OCI-LY1 (cell line): ENCODE measurements around the gene RBMS1.
A peak's percentile ranks its signal among the peaks of the same experiment; 100 is the strongest.

Experiments
- H2AFZ ChIP-seq: fragments of 200-600 bp; sonication (generic), shearing (Covaris generic); 2 replicates; pipeline ENCODE4 v1.6.0; 2014; ENCODE audit warnings: antibody characterized with exemption, mild to moderate bottlenecking, low read length
- H3F3A ChIP-seq: fragments of 200-600 bp; sonication (generic), shearing (Covaris generic); 2 replicates; pipeline ENCODE4 v1.6.0; 2014; ENCODE audit warnings: mild to moderate bottlenecking, antibody characterized with exemption, low read length, moderate library complexity; ENCODE audit not compliant: insufficient read depth
- H3K27ac ChIP-seq: fragments of 200-600 bp; sonication (generic); 2 replicates; pipeline ENCODE4 v1.5.1; 2014; ENCODE audit warnings: low read length, mixed run types, mild to moderate bottlenecking, low read depth; ENCODE audit not compliant: poor library complexity, severe bottlenecking
- H3K27me3 ChIP-seq: fragments of 200-600 bp; sonication (generic); 2 replicates; pipeline ENCODE4 v1.6.0; 2014; ENCODE audit warnings: antibody characterized with exemption, mild to moderate bottlenecking, low read length, moderate library complexity; ENCODE audit not compliant: insufficient read depth
- H3K36me3 ChIP-seq: fragments of 200-600 bp; sonication (generic); 2 replicates; pipeline ENCODE4 v1.6.1; 2014; ENCODE audit warnings: mild to moderate bottlenecking, antibody characterized with exemption, low read length, moderate library complexity, mixed read lengths; ENCODE audit not compliant: insufficient read depth
- H3K4me1 ChIP-seq: fragments of 200-600 bp; sonication (generic); 2 replicates; pipeline ENCODE4 v1.5.1; 2014; ENCODE audit warnings: mild to moderate bottlenecking, low read length, moderate library complexity; ENCODE audit not compliant: insufficient read depth, severe bottlenecking
- H3K4me2 ChIP-seq: fragments of 200-600 bp; sonication (generic), shearing (Covaris generic); 2 replicates; pipeline ENCODE4 v1.6.1; 2014; ENCODE audit warnings: low read length
- H3K4me3 ChIP-seq: fragments of 200-600 bp; sonication (generic); 2 replicates; pipeline ENCODE4 v1.5.1; 2014; ENCODE audit warnings: low read length, low read depth, mild to moderate bottlenecking, mixed read lengths; ENCODE audit not compliant: poor library complexity, severe bottlenecking
- H3K79me2 ChIP-seq: fragments of 200-600 bp; shearing (Covaris generic); 2 replicates; pipeline ENCODE4 v1.6.1; 2016; ENCODE audit warnings: mixed run types, low read length, mixed read lengths; ENCODE audit not compliant: insufficient read depth
- H3K9ac ChIP-seq: fragments of 200-600 bp; sonication (generic), shearing (Covaris generic); 2 replicates; pipeline ENCODE4 v1.6.1; 2014; ENCODE audit warnings: mild to moderate bottlenecking, low read length, mixed read lengths
- H3K9me2 ChIP-seq: fragments of 200-600 bp; sonication (generic), shearing (Covaris generic); 2 replicates; pipeline ENCODE4 v1.6.1; 2014; ENCODE audit warnings: low read depth, mild to moderate bottlenecking, low read length, mixed read lengths
- H3K9me3 ChIP-seq: fragments of 200-600 bp; shearing (Covaris generic); 2 replicates; pipeline ENCODE4 v1.6.1; 2014; ENCODE audit warnings: low read length, mixed read lengths
- H4K20me1 ChIP-seq: fragments of 200-600 bp; sonication (generic), shearing (Covaris generic); 2 replicates; pipeline ENCODE4 v1.6.0; 2016; ENCODE audit warnings: mild to moderate bottlenecking, low read length; ENCODE audit not compliant: insufficient read depth
- EZH2 ChIP-seq: fragments of 200-600 bp; sonication (generic), shearing (Covaris generic); IDR thresholded peaks from 2 replicates; pipeline ENCODE4 v1.8.0; 2017; ENCODE audit warnings: borderline replicate concordance, mixed run types, mild to moderate bottlenecking, antibody characterized with exemption, low read length, moderate library complexity, mixed read lengths
- TF ChIP-seq, protein P1 (sequence below): fragments of 200-600 bp; sonication (generic), shearing (Covaris generic); IDR thresholded peaks from 2 replicates; pipeline ENCODE4 v1.5.1; 2017; ENCODE audit warnings: mild to moderate bottlenecking, antibody characterized with exemption, low read length, moderate library complexity, mixed read lengths

RBMS1 gene

DNA sequence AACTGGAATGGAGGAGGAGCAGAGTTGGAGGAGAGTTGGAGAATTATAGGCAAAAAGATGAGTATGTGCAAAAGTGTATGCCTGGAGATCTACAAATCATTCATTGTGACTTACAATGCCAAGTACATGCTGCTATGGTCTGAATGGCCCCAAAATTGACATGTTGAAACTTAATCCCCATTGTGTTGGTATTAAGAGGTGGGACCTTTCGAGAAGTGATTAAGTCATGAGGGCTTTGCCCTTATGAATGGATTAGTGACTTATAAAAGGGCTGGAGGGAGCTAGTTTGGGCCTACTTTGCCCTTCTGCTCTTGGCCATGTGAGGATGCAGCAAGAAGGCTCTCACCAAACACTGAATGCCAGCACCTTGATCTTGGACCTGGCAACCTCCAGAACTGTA lies 6.3 kb upstream of the RBMS1 start:
- Histone ChIP-seq H2AFZ (no peak overlapping the region), H3K9me2 (no peaks in the 10 kb centered on the region), H4K20me1 (no peaks in the 10 kb centered on the region), H3K4me2 (no peak overlapping the region), H3K27ac (no peak overlapping the region), H3K9me3 (no peaks in the 10 kb centered on the region), H3K9ac (no peak overlapping the region), H3F3A (no peaks in the 10 kb centered on the region), H3K27me3 (no peaks in the 10 kb centered on the region), H3K4me3 (no peak overlapping the region), H3K79me2 (no peaks in the 10 kb centered on the region), H3K36me3 (no peaks in the 10 kb centered on the region), H3K4me1 (no peaks in the 10 kb centered on the region)
- TF ChIP-seq EZH2 = no peak
- TF ChIP-seq, protein P1, sequence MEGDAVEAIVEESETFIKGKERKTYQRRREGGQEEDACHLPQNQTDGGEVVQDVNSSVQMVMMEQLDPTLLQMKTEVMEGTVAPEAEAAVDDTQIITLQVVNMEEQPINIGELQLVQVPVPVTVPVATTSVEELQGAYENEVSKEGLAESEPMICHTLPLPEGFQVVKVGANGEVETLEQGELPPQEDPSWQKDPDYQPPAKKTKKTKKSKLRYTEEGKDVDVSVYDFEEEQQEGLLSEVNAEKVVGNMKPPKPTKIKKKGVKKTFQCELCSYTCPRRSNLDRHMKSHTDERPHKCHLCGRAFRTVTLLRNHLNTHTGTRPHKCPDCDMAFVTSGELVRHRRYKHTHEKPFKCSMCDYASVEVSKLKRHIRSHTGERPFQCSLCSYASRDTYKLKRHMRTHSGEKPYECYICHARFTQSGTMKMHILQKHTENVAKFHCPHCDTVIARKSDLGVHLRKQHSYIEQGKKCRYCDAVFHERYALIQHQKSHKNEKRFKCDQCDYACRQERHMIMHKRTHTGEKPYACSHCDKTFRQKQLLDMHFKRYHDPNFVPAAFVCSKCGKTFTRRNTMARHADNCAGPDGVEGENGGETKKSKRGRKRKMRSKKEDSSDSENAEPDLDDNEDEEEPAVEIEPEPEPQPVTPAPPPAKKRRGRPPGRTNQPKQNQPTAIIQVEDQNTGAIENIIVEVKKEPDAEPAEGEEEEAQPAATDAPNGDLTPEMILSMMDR = no peak

DNA sequence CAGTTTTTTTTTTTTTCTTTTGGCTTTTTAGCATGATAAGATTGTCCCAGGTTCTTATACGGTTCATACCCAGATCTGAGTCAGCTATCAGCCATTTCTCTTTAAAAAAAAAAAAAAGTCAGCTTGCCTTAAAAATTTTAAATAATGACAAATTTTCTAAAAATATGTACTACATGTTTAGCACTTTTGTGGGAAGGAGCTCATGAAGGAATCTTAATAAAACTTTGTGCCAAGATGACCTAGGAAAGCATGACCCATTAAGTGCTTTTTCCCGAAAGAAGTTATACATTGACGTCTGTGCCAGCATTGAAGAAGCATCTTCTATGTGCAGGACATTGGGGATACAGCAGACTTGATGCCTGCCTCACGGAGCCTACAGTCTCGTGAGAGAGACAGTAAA lies 4.5 kb upstream of the RBMS1 start:
- H3K9me3 ChIP-seq = no peaks in the 10 kb centered on the region
- H3K9ac ChIP-seq = no peak overlapping the region
- H3K79me2 ChIP-seq = no peaks in the 10 kb centered on the region
- no peak overlapping the region for H3K27ac ChIP-seq
- no peak overlapping the region for H3K4me3 ChIP-seq
- H2AFZ ChIP-seq = no peak overlapping the region
- no peak overlapping the region for H3K4me2 ChIP-seq
- no peaks in the 10 kb centered on the region for H3K36me3 ChIP-seq
- TF ChIP-seq, protein P1 = no peak
- TF ChIP-seq EZH2 = no peak
- no peaks in the 10 kb centered on the region for H3F3A ChIP-seq
- no peaks in the 10 kb centered on the region for H4K20me1 ChIP-seq
- no peaks in the 10 kb centered on the region for H3K9me2 ChIP-seq
- H3K4me1 ChIP-seq = no peaks in the 10 kb centered on the region
- H3K27me3 ChIP-seq = no peaks in the 10 kb centered on the region

DNA sequence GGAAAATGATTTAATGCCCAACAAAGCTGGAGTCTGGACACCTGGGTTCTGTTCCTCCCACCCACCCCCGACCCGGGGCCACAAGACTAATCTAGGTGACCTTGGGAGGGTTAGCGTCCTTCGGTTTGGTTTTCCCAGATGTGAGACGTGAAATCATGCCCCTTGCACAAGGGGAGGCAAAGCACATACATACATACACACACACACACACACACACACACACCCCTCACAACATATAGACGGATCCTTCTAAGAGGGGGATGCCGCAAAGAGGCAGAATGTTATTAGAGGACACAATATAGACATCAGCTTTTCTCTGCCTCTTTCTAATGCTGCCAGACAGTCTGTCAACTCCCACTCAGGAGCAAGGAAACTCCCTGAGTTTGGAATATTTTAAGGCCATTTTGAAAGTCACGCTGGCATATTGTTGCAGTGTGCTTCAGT lies 616 bp upstream of the RBMS1 start:
- Histone ChIP-seq H4K20me1 (no peaks in the 10 kb centered on the region), H3K27me3 (no peaks in the 10 kb centered on the region), H3F3A (no peaks in the 10 kb centered on the region), H3K4me1 (peaks cover 4% of the 10 kb centered on the region), H3K4me2 (no peak overlapping the region), H2AFZ (no peak overlapping the region), H3K79me2 (no peaks in the 10 kb centered on the region), H3K27ac (no peak overlapping the region), H3K9ac (no peak overlapping the region), H3K9me2 (no peaks in the 10 kb centered on the region), H3K36me3 (no peaks in the 10 kb centered on the region), H3K4me3 (peak overlapping the region; percentile 53), H3K9me3 (no peaks in the 10 kb centered on the region)
- TF ChIP-seq, protein P1 = no peak
- TF ChIP-seq EZH2 = no peak
